ENCODE results near the gene LRRC41.

The LRRC41 gene

GRCh38 chr1:46298387-46298786, 5.0 kb downstream of the LRRC41 start:
- TF ChIP-seq SUZ12 (IDR thresholded peaks at IDR 0.05) (no peak), CTBP1 (IDR thresholded peaks at IDR 0.05; ENCODE audit: borderline replicate concordance) (no peak), BHLHE40 (IDR thresholded peaks at IDR 0.05; ENCODE audit: borderline replicate concordance) (no peak), ELF4 (IDR thresholded peaks at IDR 0.05) (no peak), L3MBTL2 (conservative IDR thresholded peaks at IDR 0.05) (no peak), TARDBP (IDR thresholded peaks at IDR 0.05) (no peak), FOXK2 (IDR thresholded peaks at IDR 0.05) (no peak), SP1 (IDR thresholded peaks at IDR 0.05) (no peak), NFRKB (IDR thresholded peaks at IDR 0.05) (no peak), HDGF (IDR thresholded peaks at IDR 0.05; ENCODE audit: borderline replicate concordance) (no peak), ARNT (IDR thresholded peaks at IDR 0.05) (no peak), FOXM1 (IDR thresholded peaks at IDR 0.05; ENCODE audit: borderline replicate concordance) (no peak), ZNF384 (IDR thresholded peaks at IDR 0.05) (no peak), FOXA1 (IDR thresholded peaks at IDR 0.05) (no peak), LEF1 (IDR thresholded peaks at IDR 0.05; ENCODE audit: borderline replicate concordance) (no peak)
- TF ChIP-seq, protein P1, sequence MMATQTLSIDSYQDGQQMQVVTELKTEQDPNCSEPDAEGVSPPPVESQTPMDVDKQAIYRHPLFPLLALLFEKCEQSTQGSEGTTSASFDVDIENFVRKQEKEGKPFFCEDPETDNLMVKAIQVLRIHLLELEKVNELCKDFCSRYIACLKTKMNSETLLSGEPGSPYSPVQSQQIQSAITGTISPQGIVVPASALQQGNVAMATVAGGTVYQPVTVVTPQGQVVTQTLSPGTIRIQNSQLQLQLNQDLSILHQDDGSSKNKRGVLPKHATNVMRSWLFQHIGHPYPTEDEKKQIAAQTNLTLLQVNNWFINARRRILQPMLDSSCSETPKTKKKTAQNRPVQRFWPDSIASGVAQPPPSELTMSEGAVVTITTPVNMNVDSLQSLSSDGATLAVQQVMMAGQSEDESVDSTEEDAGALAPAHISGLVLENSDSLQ (IDR thresholded peaks at IDR 0.05) = no peak
- CTCF ChIA-PET = no interaction called here
- no peak for DNase-seq (ENCODE audit: extremely low spot score)
- POLR2A ChIA-PET = interaction anchor here (1.3 to 3.1 kb wide), 2 partner anchors 42 to 51 kb away, joined by 4 to 14 read pairs; partner anchors contain the start of genes NSUN4 and RAD54L

- no peak for DNase-seq (ENCODE audit: extremely low spot score)
- ChIA-PET POLR2A (interaction anchor here (2.8 kb wide), 1 partner anchor 10 kb away, joined by 9 read pairs; no protein-coding TSS in a partner anchor), CTCF (no interaction called here)
- TF ChIP-seq ELF4 (IDR thresholded peaks at IDR 0.05) (no peak), CTBP1 (IDR thresholded peaks at IDR 0.05; ENCODE audit: borderline replicate concordance) (no peak), BHLHE40 (IDR thresholded peaks at IDR 0.05; ENCODE audit: borderline replicate concordance) (no peak), FOXA1 (IDR thresholded peaks at IDR 0.05) (no peak), FOXK2 (IDR thresholded peaks at IDR 0.05) (no peak), SUZ12 (IDR thresholded peaks at IDR 0.05) (no peak), LEF1 (IDR thresholded peaks at IDR 0.05; ENCODE audit: borderline replicate concordance) (no peak)
- TF ChIP-seq, protein P1 (IDR thresholded peaks at IDR 0.05) = no peak
These were observed 8.1 kb downstream of the LRRC41 start for GRCh38 chr1:46295306-46295705.

DNA sequence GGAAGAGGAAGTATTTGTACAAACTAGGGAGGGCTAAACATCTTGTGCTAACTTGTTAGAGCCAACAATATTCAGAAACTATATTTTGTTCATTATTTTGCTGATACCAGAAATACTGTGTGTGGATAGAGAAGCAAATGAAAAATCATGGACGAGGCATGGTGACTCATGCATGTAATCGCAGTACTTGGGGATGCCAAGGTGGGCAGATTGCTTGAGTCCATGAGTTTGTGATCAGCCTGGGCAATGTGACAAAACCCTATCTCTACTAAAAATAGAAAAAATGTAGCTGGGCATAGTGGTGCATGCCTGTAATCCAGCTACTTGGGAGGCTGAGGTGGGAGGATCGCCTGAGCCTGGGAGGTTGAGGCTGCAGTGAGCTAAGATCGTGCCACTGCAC, 13.4 kb downstream of the LRRC41 start:
- TF ChIP-seq SUZ12 (IDR thresholded peaks at IDR 0.05) = no peak
- no peak for TF ChIP-seq ELF4 (IDR thresholded peaks at IDR 0.05)
- no peak for TF ChIP-seq L3MBTL2 (conservative IDR thresholded peaks at IDR 0.05)
- no peak for TF ChIP-seq ARNT (IDR thresholded peaks at IDR 0.05)
- TF ChIP-seq TARDBP (IDR thresholded peaks at IDR 0.05) = no peak
- TF ChIP-seq FOXM1 (IDR thresholded peaks at IDR 0.05; ENCODE audit: borderline replicate concordance) = no peak
- no peak for TF ChIP-seq NFRKB (IDR thresholded peaks at IDR 0.05)
- no peak for TF ChIP-seq CTBP1 (IDR thresholded peaks at IDR 0.05; ENCODE audit: borderline replicate concordance)
- no peak for DNase-seq (ENCODE audit: extremely low spot score)
- POLR2A ChIA-PET = interaction anchor here (1.7 kb wide), 1 partner anchor 43 kb away, joined by 3 read pairs; the partner anchor contains the start of gene RAD54L
- CTCF ChIA-PET = no interaction called here

- CTCF ChIA-PET = no interaction called here
These were observed 14.3 kb downstream of the LRRC41 start for GRCh38 chr1:46289134-46289494.

GRCh38 chr1:46288485-46289133, 14.8 kb downstream of the LRRC41 start:
- TF ChIP-seq CTBP1 (IDR thresholded peaks at IDR 0.05; ENCODE audit: borderline replicate concordance) (no peak), LEF1 (IDR thresholded peaks at IDR 0.05; ENCODE audit: borderline replicate concordance) (no peak), HDGF (IDR thresholded peaks at IDR 0.05; ENCODE audit: borderline replicate concordance) (no peak), SUZ12 (IDR thresholded peaks at IDR 0.05) (no peak), TARDBP (IDR thresholded peaks at IDR 0.05) (no peak), FOXM1 (IDR thresholded peaks at IDR 0.05; ENCODE audit: borderline replicate concordance) (no peak), FOXK2 (IDR thresholded peaks at IDR 0.05) (no peak), L3MBTL2 (conservative IDR thresholded peaks at IDR 0.05) (no peak), NFRKB (IDR thresholded peaks at IDR 0.05) (no peak), ELF4 (IDR thresholded peaks at IDR 0.05) (no peak), ARNT (IDR thresholded peaks at IDR 0.05) (no peak), BHLHE40 (IDR thresholded peaks at IDR 0.05; ENCODE audit: borderline replicate concordance) (no peak)
- DNase-seq (ENCODE audit: extremely low spot score) = no peak
- ChIA-PET CTCF (interaction anchor here (0.6 to 1.0 kb wide), 2 partner anchors 45 to 951 kb away, joined by 3 read pairs; no protein-coding TSS in a partner anchor), POLR2A (interaction anchor here (0.8 to 1.3 kb wide), 2 partner anchors 14 to 16 kb away, joined by 3 to 4 read pairs; partner anchors contain the start of genes LRRC41 and UQCRH)

More at GRCh38 chr1:46289134-46289494, 14.3 kb downstream of the LRRC41 start:
- POLR2A ChIA-PET = no interaction called here
- TF ChIP-seq L3MBTL2 (conservative IDR thresholded peaks at IDR 0.05) (no peak), FOXM1 (IDR thresholded peaks at IDR 0.05; ENCODE audit: borderline replicate concordance) (no peak), BHLHE40 (IDR thresholded peaks at IDR 0.05; ENCODE audit: borderline replicate concordance) (no peak), ELF4 (IDR thresholded peaks at IDR 0.05) (no peak), LEF1 (IDR thresholded peaks at IDR 0.05; ENCODE audit: borderline replicate concordance) (no peak), ARNT (IDR thresholded peaks at IDR 0.05) (no peak), NFRKB (IDR thresholded peaks at IDR 0.05) (no peak), FOXK2 (IDR thresholded peaks at IDR 0.05) (no peak), HDGF (IDR thresholded peaks at IDR 0.05; ENCODE audit: borderline replicate concordance) (no peak), TARDBP (IDR thresholded peaks at IDR 0.05) (no peak), SUZ12 (IDR thresholded peaks at IDR 0.05) (no peak), SP1 (IDR thresholded peaks at IDR 0.05) (no peak), ZNF384 (IDR thresholded peaks at IDR 0.05) (no peak), FOXA1 (IDR thresholded peaks at IDR 0.05) (no peak), CTBP1 (IDR thresholded peaks at IDR 0.05; ENCODE audit: borderline replicate concordance) (no peak)
- TF ChIP-seq, protein P1 (IDR thresholded peaks at IDR 0.05) = no peak
- no peak for DNase-seq (ENCODE audit: extremely low spot score)

All from HEK293T (cell line).